HFFc6 (cell line): ENCODE measurements around the gene MSANTD2. TPM values are rescaled to one million over a fixed set of nuclear protein-coding genes. Genes with fewer than 3 reads are reported as not detected.

Experiments used
- DNase-seq: peaks from one replicate; pipeline ENCODE4 v3.0.0-alpha.2; 2018
- H3K27ac Mint-ChIP-seq: 2 replicates; pipeline ENCODE4 v1.8.0; 2020; ENCODE audit warnings: mild to moderate bottlenecking, mixed read lengths
- H3K27me3 Mint-ChIP-seq: 2 replicates; pipeline ENCODE4 v1.8.0; 2021; ENCODE audit warnings: mild to moderate bottlenecking, moderate library complexity, mixed read lengths; ENCODE audit not compliant: insufficient read depth
- H3K36me3 Mint-ChIP-seq: 2 replicates; pipeline ENCODE4 v1.8.0; 2021; ENCODE audit warnings: low read depth, mixed read lengths
- H3K4me1 Mint-ChIP-seq: 2 replicates; pipeline ENCODE4 v1.8.0; 2020; ENCODE audit warnings: low read depth, mixed read lengths
- H3K4me3 Mint-ChIP-seq: 2 replicates; pipeline ENCODE4 v1.8.0; 2020; ENCODE audit warnings: mild to moderate bottlenecking, moderate library complexity, mixed read lengths
- H3K9me3 Mint-ChIP-seq: 2 replicates; pipeline ENCODE4 v1.8.0; 2020; ENCODE audit warnings: mild to moderate bottlenecking, mixed read lengths
- CTCF ChIP-seq: fragments of 200-600 bp; sonication (generic); IDR thresholded peaks from 2 replicates; pipeline ENCODE4 v1.5.0; 2021; ENCODE audit warnings: antibody characterized with exemption, mild to moderate bottlenecking
- total RNA-seq, 6 experiments: library from RNA; stranded (reverse); fragmentation: NEBNext Ultra II Directional; extraction: Animal tissue kit (Norgen Biotek cat#: 25700); gene quantifications; 2 replicates in 1 of 6; 3 replicates in 5 of 6; pipeline ENCODE4 v1.2.3, GENCODE V29; 2021

The MSANTD2 gene
- total RNA-seq, 6 experiments from 2014 or later = 4.4 to 7.1 (median 5.8) TPM

GRCh38 chr11:124799348-124800225, 619 bp downstream of the MSANTD2 start:
- no peak for DNase-seq
- H3K4me3 Mint-ChIP-seq = peak overlapping the region; percentile 90
- H3K4me1 Mint-ChIP-seq = peaks cover 41% of the 10 kb centered on the region
- TF ChIP-seq CTCF = no peak; the same call in 1 of the 2 replicates
- H3K9me3 Mint-ChIP-seq = no peaks in the 10 kb centered on the region
- no peaks in the 10 kb centered on the region for H3K27me3 Mint-ChIP-seq
- no peaks in the 10 kb centered on the region for H3K36me3 Mint-ChIP-seq
- peak overlapping the region; percentile 95 for H3K27ac Mint-ChIP-seq

GRCh38 chr11:124798991-124799347, 1.2 kb downstream of the MSANTD2 start:
- Mint-ChIP-seq H3K4me3 (peak overlapping the region; percentile 90), H3K4me1 (peaks cover 41% of the 10 kb centered on the region), H3K27ac (peak overlapping the region; percentile 95), H3K27me3 (no peaks in the 10 kb centered on the region), H3K9me3 (no peaks in the 10 kb centered on the region), H3K36me3 (no peaks in the 10 kb centered on the region)
- DNase-seq = peak; percentile 58
- TF ChIP-seq CTCF = no peak

- no peak overlapping the region for H3K4me3 Mint-ChIP-seq
- no peak overlapping the region for H3K27ac Mint-ChIP-seq
- peaks cover 54% of the 10 kb centered on the region for H3K4me1 Mint-ChIP-seq
- DNase-seq = no peak
- no peak for TF ChIP-seq CTCF
- no peaks in the 10 kb centered on the region for H3K36me3 Mint-ChIP-seq
- H3K9me3 Mint-ChIP-seq = no peaks in the 10 kb centered on the region
- H3K27me3 Mint-ChIP-seq = no peaks in the 10 kb centered on the region
Observed at GRCh38 chr11:124796312-124796711, 3.9 kb downstream of the MSANTD2 start.

GRCh38 chr11:124793466-124794278, 6.5 kb downstream of the MSANTD2 start:
- DNase-seq = peak; percentile 44
- Mint-ChIP-seq H3K4me3 (no peak overlapping the region), H3K9me3 (no peaks in the 10 kb centered on the region), H3K4me1 (peaks cover 46% of the 10 kb centered on the region), H3K27me3 (no peaks in the 10 kb centered on the region), H3K36me3 (no peaks in the 10 kb centered on the region), H3K27ac (no peak overlapping the region)
- TF ChIP-seq CTCF = peak; percentile 84

- no peaks in the 10 kb centered on the region for H3K36me3 Mint-ChIP-seq
- H3K4me1 Mint-ChIP-seq = peaks cover 43% of the 10 kb centered on the region
- H3K27me3 Mint-ChIP-seq = no peaks in the 10 kb centered on the region
- no peak for DNase-seq
- H3K9me3 Mint-ChIP-seq = no peaks in the 10 kb centered on the region
- no peak overlapping the region for H3K27ac Mint-ChIP-seq
- TF ChIP-seq CTCF = no peak
- no peak overlapping the region for H3K4me3 Mint-ChIP-seq
Observed at GRCh38 chr11:124791626-124792341, 8.4 kb downstream of the MSANTD2 start.
